ENCODE data around the gene PANK4.
"Not testable (repeated sequence)": the region's sequence is repeated elsewhere in the genome, so short reads cannot be mapped to it uniquely, and the experiment has no call there.

Gene PANK4
- total RNA-seq = 52.5 reads per million, percentile 69 among the genes with 10 or more reads in this experiment

- peak; percentile 85 for DNase-seq
Measured at GRCh38 chr1:2525920-2526823, at the start of gene PANK4. TSS of gene PANK4 (minus strand) at chr1:2526596. CDS start at chr1:2526587, 9 bp downstream.

- no peak for DNase-seq
Measured at GRCh38 chr1:2574350-2574749, 48.0 kb upstream of the PANK4 start.

GRCh38 chr1:2573250-2573920, 47.0 kb upstream of the PANK4 start:
- DNase-seq = no peak

GRCh38 chr1:2571348-2571747, 45.0 kb upstream of the PANK4 start:
- no peak for DNase-seq

- no peak for DNase-seq
Measured at GRCh38 chr1:2570332-2570731, 43.9 kb upstream of the PANK4 start.

- not testable (repeated sequence) for DNase-seq
Measured at GRCh38 chr1:2569703-2570102, 43.3 kb upstream of the PANK4 start.

- no peak for DNase-seq
Measured at GRCh38 chr1:2569060-2569459, 42.7 kb upstream of the PANK4 start.

GRCh38 chr1:2568187-2568816, 41.9 kb upstream of the PANK4 start:
- not testable (repeated sequence) for DNase-seq

- DNase-seq = no peak
Measured at GRCh38 chr1:2567083-2567679, 40.8 kb upstream of the PANK4 start.

GRCh38 chr1:2566101-2567045, 40.0 kb upstream of the PANK4 start:
- no peak for DNase-seq

- no peak for DNase-seq
Measured at GRCh38 chr1:2564815-2565374, 38.5 kb upstream of the PANK4 start.

- DNase-seq = no peak
Measured at GRCh38 chr1:2564006-2564814, 37.8 kb upstream of the PANK4 start.

GRCh38 chr1:2563205-2563604, 36.8 kb upstream of the PANK4 start:
- DNase-seq = no peak

- DNase-seq = no peak
Measured at GRCh38 chr1:2561898-2562895, 35.8 kb upstream of the PANK4 start.

- DNase-seq = no peak
Measured at GRCh38 chr1:2561446-2561845, 35.0 kb upstream of the PANK4 start.

GRCh38 chr1:2560299-2561073, 34.1 kb upstream of the PANK4 start:
- no peak for DNase-seq

- no peak for DNase-seq
Measured at GRCh38 chr1:2559509-2560298, 33.3 kb upstream of the PANK4 start.

- no peak for DNase-seq
Measured at GRCh38 chr1:2558861-2559260, 32.5 kb upstream of the PANK4 start.

Data from effector CD4-positive, alpha-beta T cell (primary cell).